Endodermal cell (in vitro differentiated cells): ENCODE results near the gene SELENOI. TPM values are rescaled to one million over a fixed set of nuclear protein-coding genes. Genes with fewer than 3 reads are reported as not detected.
"Not testable (repeated sequence)": the region's sequence is repeated elsewhere in the genome, so short reads cannot be mapped to it uniquely, and the experiment has no call there.

Source experiments
- DNase-seq: peaks from one replicate; pipeline ENCODE4 v3.0.0-alpha.2; 2017
- H3K27ac ChIP-seq: 2 replicates; pipeline ENCODE4 v1.5.1; 2013; ENCODE audit warnings: mild to moderate bottlenecking, low read depth, low read length, moderate library complexity
- H3K27me3 ChIP-seq: 2 replicates; pipeline ENCODE4 v1.6.1; 2013; ENCODE audit warnings: mild to moderate bottlenecking, low read length, moderate library complexity; ENCODE audit not compliant: insufficient read depth, control insufficient read depth, poor library complexity, severe bottlenecking
- H3K36me3 ChIP-seq: 2 replicates; pipeline ENCODE4 v1.7.0; 2013; ENCODE audit warnings: mild to moderate bottlenecking, low read length, moderate library complexity; ENCODE audit not compliant: control insufficient read depth, insufficient read depth
- H3K4me1 ChIP-seq: one replicate; pipeline ENCODE4 v1.7.0; 2013; ENCODE audit warnings: low read length; ENCODE audit not compliant: control insufficient read depth, insufficient read depth
- H3K4me3 ChIP-seq: 2 replicates; pipeline ENCODE4 v1.5.1; 2013; ENCODE audit warnings: mild to moderate bottlenecking, low read length, moderate library complexity
- H3K9ac ChIP-seq: 2 replicates; pipeline ENCODE4 v1.6.1; 2013; ENCODE audit warnings: mild to moderate bottlenecking, low read length, moderate library complexity; ENCODE audit not compliant: poor library complexity, severe bottlenecking; ENCODE audit errors: extremely low read depth
- H3K9me3 ChIP-seq: 2 replicates; pipeline ENCODE4 v1.6.1; 2013; ENCODE audit warnings: mild to moderate bottlenecking, low read length, moderate library complexity; ENCODE audit not compliant: control insufficient read depth
- H3K27ac Mint-ChIP-seq: 2 replicates; pipeline ENCODE4 v1.8.0; 2020; ENCODE audit warnings: mixed read lengths
- H3K27me3 Mint-ChIP-seq: 2 replicates; pipeline ENCODE4 v1.8.0; 2021; ENCODE audit warnings: mild to moderate bottlenecking, mixed read lengths; ENCODE audit not compliant: insufficient read depth
- H3K36me3 Mint-ChIP-seq: 2 replicates; pipeline ENCODE4 v1.8.0; 2020; ENCODE audit warnings: low read depth, mixed read lengths
- H3K4me1 Mint-ChIP-seq: 2 replicates; pipeline ENCODE4 v1.8.0; 2020; ENCODE audit warnings: mixed read lengths
- H3K4me3 Mint-ChIP-seq: 2 replicates; pipeline ENCODE4 v1.8.0; 2020; ENCODE audit warnings: mild to moderate bottlenecking, moderate library complexity, mixed read lengths
- H3K9me3 Mint-ChIP-seq: 2 replicates; pipeline ENCODE4 v1.8.0; 2020; ENCODE audit warnings: mild to moderate bottlenecking, mixed read lengths
- CTCF ChIP-seq: fragments of 200-600 bp; sonication (generic); conservative IDR thresholded peaks from 2 replicates; pipeline ENCODE4 v1.5.0; 2021; ENCODE audit warnings: antibody characterized with exemption, mild to moderate bottlenecking
- WGBS, 2 experiments: methylation state at CpG; one replicate each; pipeline versions ENCODE4 v1.1.5 to v1.1.7; 2013; ENCODE audit warnings: missing lambda C conversion rate in 2 of 2, mixed read lengths in 1 of 2; ENCODE audit not compliant: insufficient coverage in 1 of 2, insufficient read length in 1 of 2; 5-methylcytosine and 5-hydroxymethylcytosine counted together
- total RNA-seq, 2 donors: library from RNA; stranded (reverse); fragmentation: NEBNext Ultra II Directional in 1 of 2; extraction: Animal tissue kit (Norgen Biotek cat#: 25700) in 1 of 2; gene quantifications; 2 replicates in 1 of 2; 3 replicates in 1 of 2; pipeline ENCODE4 v1.2.1, GENCODE V29; 2021

SELENOI gene
- total RNA-seq, 2 donors from 2014 or later, result 59.3 to 77.1 TPM

DNA sequence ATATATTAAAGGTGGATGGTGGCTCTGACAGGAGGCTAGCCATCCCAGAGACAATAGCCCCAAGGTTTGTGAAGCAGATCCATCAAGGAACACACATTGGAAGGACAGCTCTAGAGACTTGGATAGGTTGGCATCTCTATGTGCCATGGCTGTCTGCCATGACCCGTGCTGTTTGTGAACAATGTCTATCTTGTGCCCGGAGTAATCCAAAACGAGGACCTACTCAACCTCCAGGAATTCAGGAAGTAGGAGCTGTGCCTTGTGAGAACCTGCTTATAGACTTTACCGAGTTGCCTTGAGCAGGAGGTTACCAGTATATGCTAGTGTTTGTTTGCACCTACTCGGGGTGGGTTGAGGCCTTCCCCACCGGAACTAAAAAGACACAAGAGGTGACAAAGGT, 43.1 kb upstream of the SELENOI start:
- Mint-ChIP-seq H3K4me1 (no peaks in the 10 kb centered on the region), H3K36me3 (no peaks in the 10 kb centered on the region), H3K27me3 (peaks cover 8% of the 10 kb centered on the region), H3K27ac (no peak overlapping the region), H3K4me3 (no peak overlapping the region), H3K9me3 (no peaks in the 10 kb centered on the region)
- no peak overlapping the region for H3K27ac ChIP-seq
- WGBS, 2 experiments, result 93 to 98% methylated on average over 6 of the region's 6 CpGs
- no peaks in the 10 kb centered on the region for H3K9me3 ChIP-seq
- H3K4me3 ChIP-seq, result no peak overlapping the region
- DNase-seq, result no peak
- H3K36me3 ChIP-seq, result no peaks in the 10 kb centered on the region
- H3K27me3 ChIP-seq, result peaks cover 54% of the 10 kb centered on the region
- TF ChIP-seq CTCF, result no peak
- H3K4me1 ChIP-seq, result no peaks in the 10 kb centered on the region
- H3K9ac ChIP-seq, result no peak overlapping the region

- not testable (repeated sequence) for H3K9me3 Mint-ChIP-seq
Observed at GRCh38 chr2:26305094-26305493, 40.8 kb upstream of the SELENOI start.

DNA sequence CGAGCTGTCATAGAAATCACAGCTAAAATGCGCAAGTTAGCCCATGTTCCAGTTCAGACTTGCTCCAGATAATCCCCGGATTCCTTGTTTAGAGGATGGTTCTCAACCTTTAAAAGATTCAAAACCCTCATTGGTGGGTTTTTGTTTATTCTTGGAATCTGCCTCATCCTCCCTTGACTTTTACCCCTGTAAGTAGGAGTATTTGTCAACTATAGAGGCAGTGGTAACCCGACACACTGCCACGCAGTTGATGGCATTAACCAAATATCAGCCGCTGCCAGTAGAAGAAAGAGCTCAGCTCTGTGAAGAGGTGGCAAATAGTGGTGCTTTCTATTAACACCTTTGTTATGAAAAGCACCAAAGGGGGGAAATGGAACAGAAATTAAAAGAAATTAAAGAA, 40.4 kb upstream of the SELENOI start:
- no peaks in the 10 kb centered on the region for H3K4me1 ChIP-seq
- Mint-ChIP-seq H3K4me3 (no peak overlapping the region), H3K27me3 (peaks cover 8% of the 10 kb centered on the region), H3K4me1 (no peaks in the 10 kb centered on the region), H3K27ac (no peak overlapping the region), H3K36me3 (no peaks in the 10 kb centered on the region), H3K9me3 (no peaks in the 10 kb centered on the region)
- TF ChIP-seq CTCF, result no peak
- DNase-seq, result no peak
- H3K36me3 ChIP-seq, result no peaks in the 10 kb centered on the region
- H3K4me3 ChIP-seq, result no peak overlapping the region
- 82% methylated on average over 5 to 6 of the region's 6 CpGs for WGBS, 2 experiments
- no peak overlapping the region for H3K27ac ChIP-seq
- peaks cover 27% of the 10 kb centered on the region for H3K27me3 ChIP-seq
- H3K9me3 ChIP-seq, result no peaks in the 10 kb centered on the region
- H3K9ac ChIP-seq, result no peak overlapping the region

More at GRCh38 chr2:26305094-26305493, 40.8 kb upstream of the SELENOI start:
- peaks cover 32% of the 10 kb centered on the region for H3K27me3 ChIP-seq
- H3K36me3 Mint-ChIP-seq, H3K9ac ChIP-seq, H3K4me3 ChIP-seq, H3K27ac Mint-ChIP-seq, H3K4me1 Mint-ChIP-seq, H3K27me3 Mint-ChIP-seq, H3K27ac ChIP-seq, H3K4me1 ChIP-seq, H3K4me3 Mint-ChIP-seq, H3K36me3 ChIP-seq, DNase-seq, H3K9me3 ChIP-seq: not testable (repeated sequence)
- 91% methylated on average over 4 to 7 of the region's 7 CpGs for WGBS, 2 experiments

GRCh38 chr2:26309921-26310320, 36.0 kb upstream of the SELENOI start:
- H3K36me3 Mint-ChIP-seq, result no peaks in the 10 kb centered on the region
- H3K27ac Mint-ChIP-seq, result no peak overlapping the region
- DNase-seq, result no peak
- H3K27me3 Mint-ChIP-seq, result no peaks in the 10 kb centered on the region
- no peaks in the 10 kb centered on the region for H3K36me3 ChIP-seq
- no peaks in the 10 kb centered on the region for H3K27me3 ChIP-seq
- no peak overlapping the region for H3K9ac ChIP-seq
- H3K4me3 ChIP-seq, result no peak overlapping the region
- 88 to 90% methylated on average over 10 of the region's 10 CpGs for WGBS, 2 experiments
- H3K9me3 ChIP-seq, result no peaks in the 10 kb centered on the region
- H3K4me1 ChIP-seq, result no peaks in the 10 kb centered on the region
- TF ChIP-seq CTCF, result no peak
- no peaks in the 10 kb centered on the region for H3K4me1 Mint-ChIP-seq
- no peak overlapping the region for H3K4me3 Mint-ChIP-seq
- H3K9me3 Mint-ChIP-seq, result no peaks in the 10 kb centered on the region
- no peak overlapping the region for H3K27ac ChIP-seq
